Globus pallidus (tissue), 1 donor: ENCODE measurements around the gene MAPT.

Experiments
- DNase-seq: peaks from one replicate; pipeline ENCODE4 v3.0.0-alpha.2; 2015; ENCODE audit warnings: low spot score

The MAPT gene

DNA sequence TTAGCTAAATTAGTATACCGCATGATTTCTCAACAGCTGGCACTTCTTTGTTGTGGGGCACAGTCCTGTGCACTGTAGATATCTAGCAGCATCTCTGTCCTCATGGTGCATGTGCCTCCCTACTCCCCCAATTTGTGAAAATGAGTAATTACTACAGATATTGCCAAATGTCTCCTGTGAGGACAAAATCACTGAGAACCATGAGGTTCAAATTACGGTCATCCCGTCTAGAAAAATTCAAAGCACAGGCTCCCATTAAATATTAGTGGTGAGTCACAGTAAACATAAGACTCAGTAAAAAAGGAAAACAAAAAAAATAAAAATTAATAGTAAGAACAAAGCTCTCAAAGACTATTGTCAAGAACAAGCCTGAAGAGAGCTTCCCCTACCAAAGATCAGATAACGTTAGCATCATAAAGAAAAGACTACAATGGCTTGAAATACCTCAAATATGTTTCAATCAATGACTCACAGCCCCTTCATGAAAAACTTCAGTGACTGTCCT, 162.5 kb downstream of the MAPT start:
- DNase-seq, result no peak

DNA sequence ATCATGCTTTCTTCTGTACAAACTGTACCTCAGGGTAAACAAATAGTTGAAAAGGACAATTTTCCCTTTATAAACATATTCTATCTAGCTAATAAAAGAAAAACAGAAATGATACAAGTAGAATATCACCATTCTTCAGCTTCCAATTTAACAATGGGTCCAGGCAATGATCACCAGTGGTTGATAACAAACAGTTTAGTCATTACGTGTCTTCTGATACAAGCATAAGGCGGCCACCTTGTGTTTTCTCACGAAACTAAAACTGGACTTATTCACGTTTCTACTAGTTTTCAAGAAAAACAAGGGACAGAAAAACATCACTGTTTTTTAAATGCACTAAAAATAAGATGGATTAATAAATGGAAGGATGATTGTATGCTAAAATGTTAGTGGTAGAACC, 163.0 kb downstream of the MAPT start:
- no peak for DNase-seq

DNA sequence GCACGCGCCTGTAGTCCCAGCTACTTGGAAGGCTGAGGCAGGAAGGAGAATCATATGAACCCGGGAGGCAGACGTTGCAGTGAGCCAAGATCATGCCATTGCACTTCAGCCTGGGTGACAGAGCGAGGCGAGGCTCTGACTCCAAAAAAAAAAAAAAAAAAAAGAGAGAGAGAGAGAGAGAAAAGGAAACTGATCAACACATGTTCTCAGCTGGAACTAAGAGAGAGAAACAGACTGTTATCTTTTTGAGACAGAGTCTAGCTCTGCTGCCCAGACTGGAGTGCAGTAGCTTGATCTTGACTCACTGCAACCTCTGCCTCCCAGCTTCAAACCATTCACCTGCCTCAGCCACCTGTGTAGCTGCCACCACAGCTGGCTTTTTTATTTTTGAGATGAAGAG, 165.1 kb downstream of the MAPT start:
- DNase-seq, result no peak

DNA sequence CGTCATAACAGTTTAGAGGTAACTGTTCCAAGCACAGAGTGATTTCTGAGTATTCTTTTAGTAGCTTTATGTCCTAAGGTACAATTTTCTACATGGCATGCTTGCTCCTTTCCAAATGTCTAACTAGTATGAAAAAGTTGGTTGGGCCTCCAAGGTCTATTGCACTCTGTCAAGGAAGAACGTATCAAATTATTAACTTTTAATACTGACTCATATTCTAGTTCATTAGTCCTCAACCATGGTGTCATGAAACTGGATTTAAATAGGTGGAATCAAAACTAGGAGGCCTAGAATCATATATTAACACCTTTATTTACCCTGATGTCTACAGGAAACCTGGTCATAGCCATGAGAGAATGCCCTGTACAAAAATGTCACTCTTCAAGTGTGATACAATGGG, 166.1 kb downstream of the MAPT start:
- DNase-seq, result no peak

DNA sequence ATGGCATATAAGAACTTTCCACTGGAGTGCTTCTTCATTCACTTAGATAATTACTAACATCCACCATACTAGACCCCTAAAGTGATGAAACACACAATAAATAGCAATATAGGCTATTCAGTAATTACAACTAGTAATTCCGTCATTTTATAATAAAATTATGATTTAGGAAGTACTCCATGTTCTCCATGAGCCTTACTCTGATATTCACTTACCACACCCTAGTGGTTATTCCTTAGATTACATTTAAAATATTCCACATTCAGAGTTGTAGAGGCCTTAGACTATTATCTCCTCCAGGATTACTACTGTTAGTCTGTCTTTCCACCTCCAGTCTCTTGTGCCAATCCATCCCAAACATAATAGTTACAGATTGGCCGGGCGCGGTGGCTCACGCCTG, 167.1 kb downstream of the MAPT start:
- DNase-seq, result no peak

DNA sequence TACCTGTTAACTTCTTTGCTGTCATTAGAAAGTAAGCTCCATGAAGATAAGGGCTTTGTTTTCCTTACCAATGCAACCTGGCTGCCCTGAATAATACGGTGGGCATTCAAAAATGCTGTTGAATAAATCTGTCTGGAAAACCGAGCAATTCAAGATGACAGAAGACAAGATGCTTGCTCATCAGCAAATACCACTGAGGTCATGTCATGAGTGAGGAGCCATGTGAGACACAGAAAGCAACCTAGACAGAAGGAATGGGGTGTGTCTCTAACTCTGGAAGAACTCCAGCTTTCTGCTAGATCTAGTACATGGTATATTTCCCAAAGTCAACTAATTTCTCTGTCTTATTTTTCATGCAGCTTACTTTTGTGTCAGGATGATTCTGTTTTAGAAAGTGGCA, 168.9 kb downstream of the MAPT start:
- no peak for DNase-seq

DNA sequence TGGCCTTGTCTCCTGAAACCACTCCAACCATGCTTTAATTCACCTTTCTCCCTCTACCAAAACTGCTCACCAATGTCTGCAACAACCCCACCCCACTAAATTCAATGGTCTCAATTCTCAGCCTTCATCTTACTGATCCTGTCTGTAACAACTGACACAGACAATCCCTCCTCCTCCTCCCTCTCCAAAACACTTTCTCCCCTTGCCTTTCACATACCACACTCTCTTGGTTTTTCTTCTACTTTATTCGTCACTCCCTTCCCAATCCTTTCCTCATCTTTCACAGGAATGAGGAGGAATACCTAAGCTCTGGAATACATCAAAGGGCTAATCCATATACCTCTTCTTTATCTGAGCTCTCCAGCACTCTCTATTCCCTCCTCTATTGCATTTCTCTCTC, 170.1 kb downstream of the MAPT start:
- DNase-seq, result no peak

DNA sequence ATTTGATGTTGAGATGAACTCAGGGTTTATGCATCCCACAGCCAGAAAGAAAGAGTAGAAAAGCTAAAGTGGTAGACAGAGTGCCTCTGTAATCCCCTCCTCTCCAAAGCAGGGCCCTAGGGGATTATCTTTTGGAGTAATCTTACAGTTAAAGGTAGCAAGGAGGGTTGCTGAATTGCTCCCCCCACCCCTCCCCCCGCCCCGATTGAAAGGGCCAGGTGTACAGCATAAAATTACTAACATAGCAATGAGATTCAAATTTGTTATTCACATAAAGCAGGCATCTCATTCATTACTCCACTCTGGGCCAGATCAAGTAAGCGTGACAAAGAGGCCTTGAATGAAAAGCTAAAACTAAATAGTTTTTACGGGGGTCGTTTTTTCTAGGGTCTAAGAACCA, 177.4 kb downstream of the MAPT start:
- no peak for DNase-seq

DNA sequence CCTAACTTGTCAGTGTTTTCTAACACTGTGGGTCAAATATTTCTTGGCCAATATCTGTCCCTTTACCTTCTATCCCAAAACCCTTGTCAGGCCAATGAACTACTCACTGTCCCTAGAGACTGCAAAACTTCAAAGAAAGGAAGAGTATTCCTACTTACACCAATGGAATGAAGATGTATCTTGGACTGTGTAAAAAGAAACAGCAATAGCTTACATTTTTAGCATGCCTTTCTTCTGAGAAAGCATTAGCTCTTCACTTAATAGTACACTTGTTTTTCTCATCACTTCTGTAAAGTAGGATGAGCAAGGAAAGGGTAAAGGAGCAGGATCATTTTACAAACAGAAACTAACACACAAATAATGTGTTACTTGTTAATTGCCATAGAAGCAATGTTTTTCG, 178.6 kb downstream of the MAPT start:
- no peak for DNase-seq

DNA sequence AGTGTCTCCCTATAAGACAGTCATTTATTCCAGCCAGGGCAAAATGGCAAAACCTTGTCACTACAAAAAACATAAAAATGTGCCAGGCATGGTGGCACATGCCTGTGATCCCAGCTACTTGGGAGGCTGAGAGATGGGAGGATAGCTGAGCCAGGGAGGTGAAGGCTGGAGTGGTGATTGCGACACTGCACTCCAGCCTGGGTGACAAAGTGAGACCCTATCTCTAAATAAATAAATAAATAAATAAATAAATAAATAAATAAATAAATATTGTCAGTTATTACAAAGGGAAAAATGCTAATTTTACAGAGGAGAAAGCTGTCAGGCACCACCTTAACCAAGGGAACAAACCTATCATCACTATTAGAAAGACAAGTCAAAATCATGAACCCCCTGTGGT, 180.2 kb downstream of the MAPT start:
- DNase-seq, result no peak
